Measurements from ENCODE around the gene WWTR1.

WWTR1 gene

GRCh38 chr3:149501524-149501923 lies 156.3 kb downstream of the WWTR1 start:
- DNase-seq (ENCODE audit: extremely low spot score) = no peak
- CTCF ChIA-PET = interaction anchor here (0.9 to 2.0 kb wide), 8 partner anchors 8 to 307 kb away, joined by 3 to 5 read pairs (median 4); no protein-coding TSS in a partner anchor
- POLR2A ChIA-PET = no interaction called here
- TF ChIP-seq CTCF (IDR thresholded peaks at IDR 0.05; ENCODE audit: control extremely low read depth, extremely low read depth, low read depth, missing control alignments) = no peak

GRCh38 chr3:149497966-149498670 lies 159.7 kb downstream of the WWTR1 start:
- DNase-seq (ENCODE audit: extremely low spot score) = no peak
- CTCF ChIA-PET = interaction anchor here (1.5 to 2.2 kb wide), 2 partner anchors 9 to 24 kb away, joined by 3 to 7 read pairs; partner anchors contain the start of gene TM4SF4
- POLR2A ChIA-PET = no interaction called here
- no peak for TF ChIP-seq CTCF (IDR thresholded peaks at IDR 0.05; ENCODE audit: control extremely low read depth, extremely low read depth, low read depth, missing control alignments)

- POLR2A ChIA-PET = no interaction called here
- no peak for TF ChIP-seq CTCF (IDR thresholded peaks at IDR 0.05; ENCODE audit: control extremely low read depth, extremely low read depth, low read depth, missing control alignments)
- CTCF ChIA-PET = interaction anchor here (1.0 to 3.3 kb wide), 4 partner anchors 8 to 311 kb away, joined by 3 to 16 read pairs (median 5); partner anchors contain the start of gene TM4SF4
- no peak for DNase-seq (ENCODE audit: extremely low spot score)
Measured at GRCh38 chr3:149496891-149497290, 160.9 kb downstream of the WWTR1 start.

- ChIA-PET POLR2A (no interaction called here), CTCF (interaction anchor here (0.8 to 3.3 kb wide), 11 partner anchors 9 to 727 kb away, joined by 3 to 16 read pairs (median 3); no protein-coding TSS in a partner anchor)
- no peak for DNase-seq (ENCODE audit: extremely low spot score)
- TF ChIP-seq CTCF (IDR thresholded peaks at IDR 0.05; ENCODE audit: control extremely low read depth, extremely low read depth, low read depth, missing control alignments) = no peak
Measured at GRCh38 chr3:149495581-149496125, 162.2 kb downstream of the WWTR1 start.

GRCh38 chr3:149494759-149495580 lies 162.9 kb downstream of the WWTR1 start:
- TF ChIP-seq CTCF (IDR thresholded peaks at IDR 0.05; ENCODE audit: control extremely low read depth, extremely low read depth, low read depth, missing control alignments) = no peak
- POLR2A ChIA-PET = no interaction called here
- no peak for DNase-seq (ENCODE audit: extremely low spot score)
- CTCF ChIA-PET = interaction anchor here (0.9 to 3.3 kb wide), 11 partner anchors 9 to 728 kb away, joined by 3 to 16 read pairs (median 3); no protein-coding TSS in a partner anchor
